ENCODE data around the gene OGDH. TPM values are rescaled to one million over a fixed set of nuclear protein-coding genes. Genes with fewer than 3 reads are reported as not detected.
"Not testable (repeated sequence)": the region's sequence is repeated elsewhere in the genome, so short reads cannot be mapped to it uniquely, and the experiment has no call there.

Gene OGDH
- total and polyA plus RNA-seq, 4 donors: 10.8 to 71.2 (median 41.2) TPM

GRCh38 chr7:44561962-44562621, 44.3 kb upstream of the OGDH start:
- Histone ChIP-seq H3K9ac (ENCODE audit: low read depth in 1 of 2, low read length in 2 of 2) (no peak overlapping the region), H3K27me3 (ENCODE audit: control insufficient read depth in 4 of 4, insufficient read depth in 4 of 4, low read length in 3 of 4) (no peaks in the 10 kb centered on the region), H3K4me1 (ENCODE audit: control insufficient read depth in 4 of 4, insufficient read depth in 4 of 4, low read length in 3 of 4) (peaks cover 8 to 33% (median 24%) of the 10 kb centered on the region in 4 donors), H3K9me3 (ENCODE audit: control insufficient read depth in 4 of 4, low read length in 3 of 4) (no peaks in the 10 kb centered on the region), H3K36me3 (ENCODE audit: control insufficient read depth in 4 of 4, insufficient read depth in 3 of 4, low read depth in 1 of 4, low read length in 3 of 4) (peaks cover 3 to 12% (median 9%) of the 10 kb centered on the region in 4 donors), H3K27ac (ENCODE audit: low read depth in 1 of 2, low read length in 2 of 2) (no peak overlapping the region), H3K4me3 (ENCODE audit: low read depth in 1 of 3, low read length in 3 of 3) (no peak overlapping the region)
- no peak for DNase-seq (ENCODE audit: low spot score)
- TF ChIP-seq NR2F2 (IDR thresholded peaks at IDR 0.05) (no peak), YY1 (IDR thresholded peaks at IDR 0.05) (no peak), RAD21 (IDR thresholded peaks at IDR 0.05) (peak in 1 of 2 donors; percentile 19), HNF4G (IDR thresholded peaks at IDR 0.05) (peak; percentile 5), FOXA2 (IDR thresholded peaks at IDR 0.05) (no peak), RXRA (IDR thresholded peaks at IDR 0.05) (peak; percentile 9 to 73), JUND (IDR thresholded peaks at IDR 0.05) (peak in 1 of 2 donors; percentile 80), HNF4A (conservative IDR thresholded peaks at IDR 0.05) (peak; percentile 61 to 88)
- WGBS: 61% methylated on average over 7 of the region's 7 CpGs

GRCh38 chr7:44562622-44562962, 43.8 kb upstream of the OGDH start:
- 72% methylated on average over 8 of the region's 8 CpGs for WGBS
- Histone ChIP-seq H3K36me3 (ENCODE audit: control insufficient read depth in 4 of 4, insufficient read depth in 3 of 4, low read depth in 1 of 4, low read length in 3 of 4) (peaks cover 5 to 17% (median 14%) of the 10 kb centered on the region in 4 donors), H3K4me1 (ENCODE audit: control insufficient read depth in 4 of 4, insufficient read depth in 4 of 4, low read length in 3 of 4) (peaks cover 8 to 33% (median 24%) of the 10 kb centered on the region in 4 donors)
- H3K4me3 ChIP-seq (ENCODE audit: low read depth in 1 of 3, low read length in 3 of 3); H3K27ac ChIP-seq (ENCODE audit: low read depth in 1 of 2, low read length in 2 of 2); H3K9me3 ChIP-seq (ENCODE audit: control insufficient read depth in 4 of 4, low read length in 3 of 4); DNase-seq (ENCODE audit: low spot score); H3K9ac ChIP-seq (ENCODE audit: low read depth in 1 of 2, low read length in 2 of 2); H3K27me3 ChIP-seq (ENCODE audit: control insufficient read depth in 4 of 4, insufficient read depth in 4 of 4, low read length in 3 of 4): not testable (repeated sequence)

GRCh38 chr7:44563171-44563679, 43.2 kb upstream of the OGDH start:
- TF ChIP-seq HNF4G (IDR thresholded peaks at IDR 0.05) (peak; percentile 96), SP1 (IDR thresholded peaks at IDR 0.05) (peak; percentile 98), REST (IDR thresholded peaks at IDR 0.05) (peak; percentile 82), MAX (IDR thresholded peaks at IDR 0.05) (peak; percentile 98), JUND (IDR thresholded peaks at IDR 0.05) (peak; percentile 69 to 90), RAD21 (IDR thresholded peaks at IDR 0.05) (peak; percentile 40 to 70), CTCF (IDR thresholded peaks at IDR 0.05; ENCODE audit: low read depth, low read length, missing input control) (no peak), HNF4A (conservative IDR thresholded peaks at IDR 0.05) (peak; percentile 99), GABPA (IDR thresholded peaks at IDR 0.05 in 1 of 2, conservative IDR thresholded peaks at IDR 0.05 in 1 of 2) (peak in 1 of 2 donors; percentile 73), RXRA (IDR thresholded peaks at IDR 0.05) (peak; percentile 97 to 99), YY1 (IDR thresholded peaks at IDR 0.05) (peak; percentile 89), TAF1 (conservative IDR thresholded peaks at IDR 0.05) (no peak), EGR1 (IDR thresholded peaks at IDR 0.05; ENCODE audit: low read depth in 2 of 2) (peak in 1 of 2 donors; percentile 73), FOXA2 (IDR thresholded peaks at IDR 0.05) (peak; percentile 64), FOXA1 (IDR thresholded peaks at IDR 0.05) (peak; percentile 75), ZBTB33 (IDR thresholded peaks at IDR 0.05) (peak; percentile 90), NR2F2 (IDR thresholded peaks at IDR 0.05) (peak; percentile 78), ATF3 (IDR thresholded peaks at IDR 0.05) (peak; percentile 56)
- Histone ChIP-seq H3K4me1 (ENCODE audit: control insufficient read depth in 4 of 4, insufficient read depth in 4 of 4, low read length in 3 of 4) (peaks cover 8 to 33% (median 24%) of the 10 kb centered on the region in 4 donors), H3K9me3 (ENCODE audit: control insufficient read depth in 4 of 4, low read length in 3 of 4) (no peaks in the 10 kb centered on the region), H3K36me3 (ENCODE audit: control insufficient read depth in 4 of 4, insufficient read depth in 3 of 4, low read depth in 1 of 4, low read length in 3 of 4) (peaks cover 9 to 23% (median 19%) of the 10 kb centered on the region in 4 donors), H3K9ac (ENCODE audit: low read depth in 1 of 2, low read length in 2 of 2) (no peak overlapping the region), H3K27ac (ENCODE audit: low read depth in 1 of 2, low read length in 2 of 2) (peak overlapping the region; percentile 61 to 69), H3K27me3 (ENCODE audit: control insufficient read depth in 4 of 4, insufficient read depth in 4 of 4, low read length in 3 of 4) (no peaks in the 10 kb centered on the region), H3K4me3 (ENCODE audit: low read depth in 1 of 3, low read length in 3 of 3) (no peak overlapping the region)
- WGBS: 36% methylated on average over 3 of the region's 3 CpGs
- no peak for DNase-seq (ENCODE audit: low spot score)
